Stimulated activated naive CD4-positive, alpha-beta T cell (primary cell): Measurements from ENCODE around the gene PRLR.
"Not testable (repeated sequence)": the region's sequence is repeated elsewhere in the genome, so short reads cannot be mapped to it uniquely, and the experiment has no call there.

Experiments used
- DNase-seq, 6 experiments: peaks; one replicate each; lab custom pipeline; 2025; lab: John Stamatoyannopoulos, UW

The PRLR gene

GRCh38 chr5:35195472-35195852, 34.8 kb downstream of the PRLR start:
- no peak for DNase-seq

GRCh38 chr5:35194635-35195471, 35.4 kb downstream of the PRLR start:
- no peak for DNase-seq

- no peak for DNase-seq
Observed at GRCh38 chr5:35192506-35192905, 37.8 kb downstream of the PRLR start.

GRCh38 chr5:35189801-35190200, 40.5 kb downstream of the PRLR start:
- not testable (repeated sequence) for DNase-seq

- DNase-seq = no peak
Observed at GRCh38 chr5:35188031-35188457, 42.2 kb downstream of the PRLR start.

- not testable (repeated sequence) for DNase-seq
Observed at GRCh38 chr5:35187621-35188020, 42.7 kb downstream of the PRLR start.

- no peak for DNase-seq
Observed at GRCh38 chr5:35186749-35187148, 43.5 kb downstream of the PRLR start.

- no peak for DNase-seq
Observed at GRCh38 chr5:35185518-35185917, 44.8 kb downstream of the PRLR start.

- DNase-seq = no peak
Observed at GRCh38 chr5:35183556-35183955, 46.7 kb downstream of the PRLR start.

- DNase-seq = no peak
Observed at GRCh38 chr5:35182910-35183535, 47.3 kb downstream of the PRLR start.

GRCh38 chr5:35182486-35182885, 47.8 kb downstream of the PRLR start:
- DNase-seq = no peak

GRCh38 chr5:35180046-35180445, 50.2 kb downstream of the PRLR start:
- no peak for DNase-seq

- no peak for DNase-seq
Observed at GRCh38 chr5:35177783-35178182, 52.5 kb downstream of the PRLR start.

GRCh38 chr5:35172533-35172932, 57.8 kb downstream of the PRLR start:
- no peak for DNase-seq

- DNase-seq = no peak
Observed at GRCh38 chr5:35171991-35172390, 58.3 kb downstream of the PRLR start.

GRCh38 chr5:35171078-35171477, 59.2 kb downstream of the PRLR start:
- no peak for DNase-seq

- no peak for DNase-seq
Observed at GRCh38 chr5:35166043-35166442, 64.2 kb downstream of the PRLR start.

GRCh38 chr5:35164860-35165542, 65.3 kb downstream of the PRLR start:
- DNase-seq = no peak

GRCh38 chr5:35163710-35164033, 66.6 kb downstream of the PRLR start:
- no peak for DNase-seq

GRCh38 chr5:35162848-35163709, 67.2 kb downstream of the PRLR start:
- no peak for DNase-seq

GRCh38 chr5:35161652-35162273, 68.5 kb downstream of the PRLR start:
- DNase-seq = no peak
